Neural cell (in vitro differentiated cells): ENCODE measurements around the gene RPS6KA2.

Experiments
- CTCF ChIP-seq: fragments of 450-650 bp; IDR thresholded peaks from 2 replicates; pipeline ENCODE4 v1.5.1; 2014; ENCODE audit warnings: antibody characterized with exemption, mild to moderate bottlenecking, moderate library complexity; ENCODE audit not compliant: poor library complexity, severe bottlenecking
- EP300 ChIP-seq: fragments of 450-650 bp; conservative IDR thresholded peaks from 2 replicates; pipeline ENCODE4 v1.6.1; 2014; ENCODE audit warnings: antibody characterized with exemption, mild to moderate bottlenecking, moderate library complexity; ENCODE audit not compliant: poor library complexity, severe bottlenecking
- POLR2AphosphoS5 ChIP-seq: IDR thresholded peaks from 2 replicates; pipeline ENCODE4 v1.6.1; 2012
- TF ChIP-seq, protein P1 (sequence below): IDR thresholded peaks from 2 replicates; pipeline ENCODE4 v1.6.1; 2012; ENCODE audit warnings: borderline replicate concordance

DNA sequence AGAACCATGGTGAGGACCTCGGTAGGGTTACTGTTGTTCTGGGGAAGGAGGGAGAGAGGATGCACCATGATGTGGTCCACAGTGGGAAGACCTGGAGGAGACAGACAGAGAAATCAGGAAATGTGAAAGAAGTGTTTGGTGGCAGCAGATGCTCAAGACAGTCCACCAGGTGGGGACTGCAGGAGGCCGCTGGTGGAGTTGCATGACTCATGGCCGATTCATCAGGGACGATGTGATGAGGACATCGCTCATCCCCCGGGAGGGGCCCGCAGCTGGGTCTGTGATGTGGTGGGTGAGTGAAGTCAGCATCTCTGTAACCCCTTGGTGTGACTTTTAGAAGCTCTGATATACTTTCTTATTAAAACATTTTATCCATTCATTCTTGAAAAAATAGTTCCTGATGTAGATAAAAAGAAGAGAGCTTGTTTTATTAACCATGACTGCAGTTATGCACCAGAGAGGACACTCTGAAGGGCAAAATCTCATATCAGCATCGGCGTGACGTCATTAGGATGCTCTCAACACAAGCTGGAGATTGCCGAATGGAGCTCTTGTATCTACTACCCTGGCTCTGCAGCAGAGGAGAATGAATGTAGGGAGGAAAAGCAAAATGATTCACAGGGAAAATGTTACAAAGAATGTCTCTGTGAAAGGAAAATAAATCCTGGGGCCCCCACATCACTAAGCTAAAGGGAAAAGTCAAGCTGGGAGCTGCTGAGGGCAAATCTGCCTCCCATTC, 111.8 kb downstream of the RPS6KA2 start:
- TF ChIP-seq EP300, result no peak
- TF ChIP-seq CTCF, result no peak
- TF ChIP-seq, protein P1, sequence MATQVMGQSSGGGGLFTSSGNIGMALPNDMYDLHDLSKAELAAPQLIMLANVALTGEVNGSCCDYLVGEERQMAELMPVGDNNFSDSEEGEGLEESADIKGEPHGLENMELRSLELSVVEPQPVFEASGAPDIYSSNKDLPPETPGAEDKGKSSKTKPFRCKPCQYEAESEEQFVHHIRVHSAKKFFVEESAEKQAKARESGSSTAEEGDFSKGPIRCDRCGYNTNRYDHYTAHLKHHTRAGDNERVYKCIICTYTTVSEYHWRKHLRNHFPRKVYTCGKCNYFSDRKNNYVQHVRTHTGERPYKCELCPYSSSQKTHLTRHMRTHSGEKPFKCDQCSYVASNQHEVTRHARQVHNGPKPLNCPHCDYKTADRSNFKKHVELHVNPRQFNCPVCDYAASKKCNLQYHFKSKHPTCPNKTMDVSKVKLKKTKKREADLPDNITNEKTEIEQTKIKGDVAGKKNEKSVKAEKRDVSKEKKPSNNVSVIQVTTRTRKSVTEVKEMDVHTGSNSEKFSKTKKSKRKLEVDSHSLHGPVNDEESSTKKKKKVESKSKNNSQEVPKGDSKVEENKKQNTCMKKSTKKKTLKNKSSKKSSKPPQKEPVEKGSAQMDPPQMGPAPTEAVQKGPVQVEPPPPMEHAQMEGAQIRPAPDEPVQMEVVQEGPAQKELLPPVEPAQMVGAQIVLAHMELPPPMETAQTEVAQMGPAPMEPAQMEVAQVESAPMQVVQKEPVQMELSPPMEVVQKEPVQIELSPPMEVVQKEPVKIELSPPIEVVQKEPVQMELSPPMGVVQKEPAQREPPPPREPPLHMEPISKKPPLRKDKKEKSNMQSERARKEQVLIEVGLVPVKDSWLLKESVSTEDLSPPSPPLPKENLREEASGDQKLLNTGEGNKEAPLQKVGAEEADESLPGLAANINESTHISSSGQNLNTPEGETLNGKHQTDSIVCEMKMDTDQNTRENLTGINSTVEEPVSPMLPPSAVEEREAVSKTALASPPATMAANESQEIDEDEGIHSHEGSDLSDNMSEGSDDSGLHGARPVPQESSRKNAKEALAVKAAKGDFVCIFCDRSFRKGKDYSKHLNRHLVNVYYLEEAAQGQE, result no peak
- TF ChIP-seq POLR2AphosphoS5, result no peak
